OCI-LY1 (cell line): Measurements from ENCODE around the gene CYB5D1.

Source experiments
- H2AFZ ChIP-seq: fragments of 200-600 bp; sonication (generic), shearing (Covaris generic); 2 replicates; pipeline ENCODE4 v1.6.0; 2014; ENCODE audit warnings: antibody characterized with exemption, mild to moderate bottlenecking, low read length
- H3F3A ChIP-seq: fragments of 200-600 bp; sonication (generic), shearing (Covaris generic); 2 replicates; pipeline ENCODE4 v1.6.0; 2014; ENCODE audit warnings: mild to moderate bottlenecking, antibody characterized with exemption, low read length, moderate library complexity; ENCODE audit not compliant: insufficient read depth
- H3K27ac ChIP-seq: fragments of 200-600 bp; sonication (generic); 2 replicates; pipeline ENCODE4 v1.5.1; 2014; ENCODE audit warnings: low read length, mixed run types, mild to moderate bottlenecking, low read depth; ENCODE audit not compliant: poor library complexity, severe bottlenecking
- H3K27me3 ChIP-seq: fragments of 200-600 bp; sonication (generic); 2 replicates; pipeline ENCODE4 v1.6.0; 2014; ENCODE audit warnings: antibody characterized with exemption, mild to moderate bottlenecking, low read length, moderate library complexity; ENCODE audit not compliant: insufficient read depth
- H3K36me3 ChIP-seq: fragments of 200-600 bp; sonication (generic); 2 replicates; pipeline ENCODE4 v1.6.1; 2014; ENCODE audit warnings: mild to moderate bottlenecking, antibody characterized with exemption, low read length, moderate library complexity, mixed read lengths; ENCODE audit not compliant: insufficient read depth
- H3K4me1 ChIP-seq: fragments of 200-600 bp; sonication (generic); 2 replicates; pipeline ENCODE4 v1.5.1; 2014; ENCODE audit warnings: mild to moderate bottlenecking, low read length, moderate library complexity; ENCODE audit not compliant: insufficient read depth, severe bottlenecking
- H3K4me2 ChIP-seq: fragments of 200-600 bp; sonication (generic), shearing (Covaris generic); 2 replicates; pipeline ENCODE4 v1.6.1; 2014; ENCODE audit warnings: low read length
- H3K4me3 ChIP-seq: fragments of 200-600 bp; sonication (generic); 2 replicates; pipeline ENCODE4 v1.5.1; 2014; ENCODE audit warnings: low read length, low read depth, mild to moderate bottlenecking, mixed read lengths; ENCODE audit not compliant: poor library complexity, severe bottlenecking
- H3K79me2 ChIP-seq: fragments of 200-600 bp; shearing (Covaris generic); 2 replicates; pipeline ENCODE4 v1.6.1; 2016; ENCODE audit warnings: mixed run types, low read length, mixed read lengths; ENCODE audit not compliant: insufficient read depth
- H3K9ac ChIP-seq: fragments of 200-600 bp; sonication (generic), shearing (Covaris generic); 2 replicates; pipeline ENCODE4 v1.6.1; 2014; ENCODE audit warnings: mild to moderate bottlenecking, low read length, mixed read lengths
- H3K9me2 ChIP-seq: fragments of 200-600 bp; sonication (generic), shearing (Covaris generic); 2 replicates; pipeline ENCODE4 v1.6.1; 2014; ENCODE audit warnings: low read depth, mild to moderate bottlenecking, low read length, mixed read lengths
- H3K9me3 ChIP-seq: fragments of 200-600 bp; shearing (Covaris generic); 2 replicates; pipeline ENCODE4 v1.6.1; 2014; ENCODE audit warnings: low read length, mixed read lengths
- H4K20me1 ChIP-seq: fragments of 200-600 bp; sonication (generic), shearing (Covaris generic); 2 replicates; pipeline ENCODE4 v1.6.0; 2016; ENCODE audit warnings: mild to moderate bottlenecking, low read length; ENCODE audit not compliant: insufficient read depth
- CTCF ChIP-seq: fragments of 200-600 bp; sonication (generic), shearing (Covaris generic); IDR thresholded peaks from 2 replicates; pipeline ENCODE4 v1.5.1; 2017; ENCODE audit warnings: mild to moderate bottlenecking, antibody characterized with exemption, low read length, moderate library complexity, mixed read lengths
- EZH2 ChIP-seq: fragments of 200-600 bp; sonication (generic), shearing (Covaris generic); IDR thresholded peaks from 2 replicates; pipeline ENCODE4 v1.8.0; 2017; ENCODE audit warnings: borderline replicate concordance, mixed run types, mild to moderate bottlenecking, antibody characterized with exemption, low read length, moderate library complexity, mixed read lengths

Gene CYB5D1

GRCh38 chr17:7887038-7887481, 29.3 kb downstream of the CYB5D1 start:
- H3K9me2 ChIP-seq, result no peaks in the 10 kb centered on the region
- TF ChIP-seq CTCF (no peak; the same call in 1 of the 2 replicates), EZH2 (no peak)
- peaks cover 32% of the 10 kb centered on the region; the same call in 1 of the 2 replicates for H3K36me3 ChIP-seq
- peak overlapping the region; percentile 98 for H3K4me3 ChIP-seq
- peak overlapping the region; percentile 92 for H3K4me2 ChIP-seq
- peaks cover 42% of the 10 kb centered on the region for H3K4me1 ChIP-seq
- H4K20me1 ChIP-seq, result no peaks in the 10 kb centered on the region
- peaks cover 21% of the 10 kb centered on the region for H3K79me2 ChIP-seq
- peak overlapping the region; percentile 90 for H3K27ac ChIP-seq
- H3F3A ChIP-seq, result no peaks in the 10 kb centered on the region
- H3K9me3 ChIP-seq, result no peaks in the 10 kb centered on the region
- H2AFZ ChIP-seq, result no peak overlapping the region
- H3K9ac ChIP-seq, result peak overlapping the region; percentile 98
- no peaks in the 10 kb centered on the region for H3K27me3 ChIP-seq

DNA sequence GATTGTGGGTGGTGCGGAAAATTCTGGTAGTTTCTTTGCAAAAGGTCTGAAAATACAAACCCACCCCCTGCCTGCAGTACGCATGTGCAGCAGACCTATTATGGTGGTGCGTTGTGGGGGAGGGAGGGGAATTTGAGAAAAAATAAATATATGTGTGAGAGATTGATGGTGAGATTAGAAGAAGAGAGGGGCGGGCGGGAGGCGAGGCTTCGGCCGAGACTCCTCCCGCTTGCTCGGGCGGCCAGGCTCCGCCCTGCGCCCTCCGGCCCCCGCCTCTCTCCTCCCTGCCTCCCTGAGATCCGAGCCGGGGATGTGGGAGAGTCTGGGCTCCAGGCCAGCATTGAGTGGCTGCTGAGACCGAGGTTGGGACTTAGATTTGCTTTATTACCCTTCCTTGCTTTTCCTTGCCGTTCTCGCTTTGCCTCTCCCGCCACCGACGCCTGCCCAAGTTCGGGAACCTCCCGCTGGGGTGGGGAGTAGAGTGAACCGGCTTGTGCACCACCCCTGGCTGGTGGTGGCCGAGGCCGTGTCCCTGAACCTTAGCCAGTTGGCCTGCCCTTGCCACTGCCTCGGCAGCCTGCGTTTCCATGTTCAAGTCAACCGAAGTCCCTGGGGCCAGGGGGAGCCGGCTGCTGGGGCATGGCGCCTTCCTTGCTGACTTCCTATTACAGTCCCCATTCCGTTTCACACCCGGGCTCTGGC, 29.8 kb downstream of the CYB5D1 start:
- Histone ChIP-seq H3K4me2 (peak overlapping the region; percentile 92), H3K4me1 (peaks cover 36% of the 10 kb centered on the region), H3K4me3 (peak overlapping the region; percentile 98), H3K9ac (peak overlapping the region; percentile 98), H2AFZ (no peak overlapping the region), H3K27ac (peak overlapping the region; percentile 90), H3K79me2 (peaks cover 21% of the 10 kb centered on the region), H4K20me1 (no peaks in the 10 kb centered on the region), H3K36me3 (peaks cover 34% of the 10 kb centered on the region), H3K9me3 (no peaks in the 10 kb centered on the region), H3K9me2 (no peaks in the 10 kb centered on the region), H3F3A (no peaks in the 10 kb centered on the region), H3K27me3 (no peaks in the 10 kb centered on the region)
- TF ChIP-seq EZH2 (no peak), CTCF (no peak)

GRCh38 chr17:7888184-7888920, 30.5 kb downstream of the CYB5D1 start, which contains the start of gene CHD3:
Gene CHD3, plus strand, starts transcription at chr17:7888789. Its CDS starts 212 bp downstream, at chr17:7889001.
- Histone ChIP-seq H4K20me1 (no peaks in the 10 kb centered on the region), H3K36me3 (peaks cover 41% of the 10 kb centered on the region), H3K4me3 (peak within 1 kb of the TSS; percentile 98), H3K4me2 (peak within 1 kb of the TSS; percentile 92), H3K27me3 (no peaks in the 10 kb centered on the region), H2AFZ (no peak within 1 kb of the TSS), H3K27ac (peak within 1 kb of the TSS; percentile 90), H3K9me3 (no peaks in the 10 kb centered on the region), H3K9me2 (no peaks in the 10 kb centered on the region), H3K79me2 (peaks cover 21% of the 10 kb centered on the region), H3F3A (no peaks in the 10 kb centered on the region), H3K9ac (peak within 1 kb of the TSS; percentile 70), H3K4me1 (peaks cover 29% of the 10 kb centered on the region)
- TF ChIP-seq EZH2, result no peak
- TF ChIP-seq CTCF, result no peak
